Measurements from ENCODE around the gene PITRM1.

Gene PITRM1

DNA sequence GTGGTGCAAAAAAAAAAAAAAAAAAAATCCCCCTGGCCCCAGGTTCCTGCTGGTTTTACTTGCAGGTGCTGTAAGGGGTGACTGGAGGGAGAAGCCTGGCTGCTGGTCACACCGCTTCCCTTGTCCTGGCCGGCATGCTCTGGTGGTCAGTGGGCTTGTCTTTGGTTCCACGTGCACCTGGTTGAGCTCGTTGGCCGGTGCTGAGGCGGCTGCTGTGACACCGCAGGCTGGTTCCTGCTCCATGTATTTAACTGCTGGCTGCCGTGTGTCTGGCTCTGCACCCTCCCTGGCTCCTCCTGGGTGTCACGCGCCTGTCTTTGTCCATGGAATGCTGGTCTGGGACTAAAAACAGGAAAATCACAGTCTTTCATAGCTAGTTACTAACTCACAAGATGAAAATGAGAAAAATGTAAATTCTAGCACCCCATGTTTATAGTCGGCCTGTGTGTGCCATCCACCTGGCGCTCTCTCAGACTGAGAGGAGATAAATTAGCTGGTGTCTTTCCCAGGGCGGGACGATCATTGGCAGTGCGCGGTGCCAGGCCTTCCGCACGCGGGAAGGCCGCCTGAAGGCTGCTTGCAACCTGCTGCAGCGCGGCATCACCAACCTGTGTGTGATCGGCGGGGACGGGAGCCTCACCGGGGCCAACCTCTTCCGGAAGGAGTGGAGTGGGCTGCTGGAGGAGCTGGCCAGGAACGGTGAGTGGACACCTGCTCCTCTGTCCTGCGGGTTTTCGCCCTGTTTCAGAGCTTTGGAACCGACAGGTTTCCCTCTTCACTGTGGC lies 71.5 kb downstream of the PITRM1 start:
- no peak for DNase-seq (ENCODE audit: low spot score)

DNA sequence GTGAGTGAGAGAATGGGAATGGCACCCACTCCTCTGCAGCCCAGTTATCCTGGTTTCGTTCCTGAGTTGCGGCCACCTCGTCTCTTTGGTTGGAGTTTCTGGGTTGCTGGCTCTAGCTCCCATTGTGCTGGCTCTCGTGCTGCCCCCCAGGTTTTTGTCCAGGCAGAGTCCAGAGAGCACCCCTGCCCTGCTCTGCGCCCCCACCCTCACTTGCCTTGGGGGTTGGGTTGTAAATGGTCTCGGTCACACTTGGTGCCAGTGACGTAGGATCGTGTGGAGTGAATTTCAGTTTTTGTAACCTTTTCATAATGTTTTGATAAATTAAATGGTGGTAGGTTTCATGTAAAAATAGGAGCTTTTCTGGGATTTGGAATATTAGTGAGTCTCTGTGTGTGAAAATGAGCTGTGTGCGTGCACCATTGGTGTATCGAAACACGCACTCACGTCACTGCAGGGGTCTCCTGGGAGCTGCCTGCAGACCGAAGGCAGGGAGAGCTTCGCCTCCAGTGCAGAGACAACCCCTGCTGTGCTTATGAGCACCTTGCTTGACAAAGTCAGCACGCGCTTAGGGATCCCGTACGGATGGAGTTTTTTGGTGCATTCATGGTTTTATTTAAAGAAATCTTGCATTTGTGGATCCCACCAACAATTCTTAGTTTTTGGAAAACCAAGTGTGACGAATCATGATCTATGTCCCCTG lies 72.3 kb downstream of the PITRM1 start:
- no peak for DNase-seq (ENCODE audit: low spot score)

DNA sequence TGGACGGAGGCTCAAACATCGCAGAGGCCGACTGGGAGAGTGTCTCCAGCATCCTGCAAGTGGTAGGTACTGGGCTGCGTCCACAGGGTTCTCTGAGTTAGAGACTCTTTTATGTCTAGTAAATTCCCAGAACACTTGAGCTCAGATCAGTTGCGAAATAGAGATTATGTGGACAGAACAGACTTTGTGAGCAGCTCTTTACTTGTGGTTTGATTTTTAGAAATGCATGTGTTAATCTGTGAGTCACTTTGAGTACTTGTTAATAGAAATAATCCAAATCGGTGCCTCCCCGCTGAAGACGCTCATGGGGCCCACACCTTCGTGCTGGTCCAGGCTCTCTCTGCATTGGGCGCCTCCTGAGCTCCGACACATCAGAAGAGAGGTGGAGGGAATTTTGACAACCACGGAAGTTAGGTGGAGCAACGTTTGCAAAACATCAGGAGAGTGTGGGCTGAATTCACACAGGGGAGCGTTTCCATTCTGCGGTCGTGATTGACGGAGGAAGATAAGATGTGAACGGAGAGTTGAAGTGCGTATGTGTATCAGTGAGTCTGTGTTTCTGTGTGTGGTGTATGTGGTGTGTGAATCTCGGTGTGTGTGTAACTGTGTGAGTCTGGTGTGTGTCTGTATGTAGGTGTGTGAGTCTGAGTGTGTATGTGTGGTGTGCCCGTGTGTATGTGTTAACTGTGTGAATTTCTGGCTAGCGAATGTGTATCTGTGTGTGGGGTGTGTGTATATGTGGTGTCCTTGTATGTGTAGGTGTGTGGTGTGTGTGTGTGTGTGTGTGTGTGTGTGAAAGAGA lies 73.1 kb downstream of the PITRM1 start:
- DNase-seq (ENCODE audit: low spot score), result no peak

DNA sequence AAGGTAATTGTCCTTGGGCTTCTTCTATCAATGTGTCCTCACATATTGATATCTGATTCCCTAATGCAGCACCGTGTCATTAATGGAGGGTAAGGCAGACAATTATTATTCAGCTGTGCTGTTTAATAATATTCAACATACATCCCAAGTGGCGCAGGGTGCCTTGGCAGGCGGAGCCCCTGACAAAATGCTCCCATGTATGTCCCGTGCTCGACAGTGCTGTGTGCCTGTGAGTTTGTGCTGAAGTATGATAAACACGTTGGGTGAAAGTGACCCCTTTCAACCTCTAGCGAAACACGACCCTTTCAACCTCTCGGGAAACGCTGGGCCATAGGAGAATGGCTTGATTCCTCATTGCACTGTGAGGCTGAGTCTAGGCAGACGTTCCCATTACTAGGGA lies 73.9 kb downstream of the PITRM1 start:
- no peak for DNase-seq (ENCODE audit: low spot score)

DNA sequence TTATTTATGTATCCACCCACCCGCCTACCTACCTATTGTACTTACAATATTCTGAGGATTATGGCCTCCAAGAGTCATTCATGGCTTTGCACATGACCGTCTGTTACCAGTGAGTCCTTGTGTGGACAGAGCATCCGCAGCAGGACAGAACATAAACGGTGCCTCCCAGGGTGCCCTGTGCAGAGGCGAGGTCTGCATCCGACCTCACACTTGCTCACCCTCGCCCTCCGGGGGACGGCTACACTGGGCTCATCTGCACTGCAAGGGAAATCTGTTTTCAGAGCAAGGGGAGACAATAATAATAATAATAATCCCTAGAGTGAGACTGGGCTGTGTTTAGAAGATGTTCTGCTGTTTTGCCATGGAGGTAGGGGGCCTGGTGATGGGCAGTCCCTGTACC lies 75.4 kb downstream of the PITRM1 start:
- no peak for DNase-seq (ENCODE audit: low spot score)

DNA sequence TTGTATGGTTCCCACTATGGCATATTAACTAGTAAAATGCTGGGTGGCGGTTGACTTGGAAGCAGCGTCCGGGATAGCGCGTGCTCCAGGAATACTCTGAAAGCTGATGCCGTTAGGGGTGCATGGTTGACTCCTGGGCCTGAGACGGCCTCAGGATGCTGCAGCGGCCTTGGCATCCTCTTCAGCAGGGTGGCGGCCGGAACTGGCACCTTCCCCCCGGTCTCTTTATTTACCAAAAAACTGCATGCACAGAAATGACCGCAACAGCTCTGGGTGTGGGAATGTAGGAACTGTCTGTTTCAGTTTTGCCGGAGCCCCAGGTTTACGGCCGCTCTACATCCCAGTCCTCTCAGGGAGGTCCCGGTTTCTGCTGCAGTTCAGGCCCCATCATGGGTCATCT lies 76.4 kb downstream of the PITRM1 start:
- no peak for DNase-seq (ENCODE audit: low spot score)

DNA sequence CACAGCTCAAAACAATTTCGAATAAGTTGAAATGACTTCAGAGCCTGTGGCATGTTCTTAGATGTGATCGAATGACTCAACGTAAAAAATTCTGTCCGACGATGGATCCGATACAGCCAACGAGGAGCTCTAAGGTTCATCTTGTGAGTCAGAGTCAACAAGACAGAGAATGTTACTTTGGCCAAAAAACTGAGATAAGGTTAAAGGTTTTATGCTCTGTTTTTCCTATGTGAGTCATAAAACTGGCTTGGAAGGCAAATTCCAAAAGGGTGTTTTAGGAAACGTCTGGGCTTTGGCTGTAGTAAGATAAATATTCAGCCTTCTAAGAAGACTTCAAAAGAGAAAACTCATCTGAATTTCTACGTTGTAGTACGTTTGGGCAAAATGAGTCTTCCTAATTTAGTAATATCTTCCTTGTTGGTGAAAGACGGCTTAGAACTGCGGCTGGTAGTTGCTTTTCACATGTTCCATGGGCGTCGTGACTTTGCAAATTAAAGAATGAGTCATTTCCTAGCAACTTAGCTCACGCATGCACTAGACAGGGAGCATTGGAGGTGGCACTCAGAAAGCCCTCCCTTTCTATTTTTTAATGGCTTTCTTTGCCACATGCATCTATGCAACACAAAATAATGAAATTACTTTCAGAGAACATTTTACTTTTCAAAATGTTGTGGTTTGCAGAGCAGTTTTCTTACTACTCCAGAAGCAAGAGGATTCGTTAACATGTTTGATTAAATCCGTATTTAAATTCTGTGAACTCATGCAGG lies 77.0 kb downstream of the PITRM1 start:
- peak; percentile 92 for DNase-seq (ENCODE audit: low spot score)

DNA sequence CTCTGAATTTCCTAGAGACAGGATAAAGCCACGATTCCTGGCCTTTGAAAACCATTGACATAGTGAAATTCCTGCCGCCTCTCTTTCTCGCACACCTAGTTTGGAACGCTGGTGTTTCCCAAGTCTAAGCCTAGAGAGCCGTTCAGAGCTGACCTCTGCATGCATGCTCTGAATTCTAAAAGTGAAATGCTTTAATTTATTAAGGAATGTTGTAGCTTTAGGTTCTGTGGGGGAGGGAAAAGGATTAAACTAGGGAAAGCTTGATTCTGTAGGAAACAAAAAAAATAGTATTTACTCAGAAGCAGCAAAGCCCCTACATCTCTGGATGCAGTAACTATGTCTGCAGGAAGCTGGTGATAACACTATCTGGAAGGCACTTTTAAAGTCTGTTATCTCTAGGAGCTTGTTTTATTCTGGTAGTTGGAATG lies 78.0 kb downstream of the PITRM1 start:
- DNase-seq (ENCODE audit: low spot score), result peak; percentile 40

DNA sequence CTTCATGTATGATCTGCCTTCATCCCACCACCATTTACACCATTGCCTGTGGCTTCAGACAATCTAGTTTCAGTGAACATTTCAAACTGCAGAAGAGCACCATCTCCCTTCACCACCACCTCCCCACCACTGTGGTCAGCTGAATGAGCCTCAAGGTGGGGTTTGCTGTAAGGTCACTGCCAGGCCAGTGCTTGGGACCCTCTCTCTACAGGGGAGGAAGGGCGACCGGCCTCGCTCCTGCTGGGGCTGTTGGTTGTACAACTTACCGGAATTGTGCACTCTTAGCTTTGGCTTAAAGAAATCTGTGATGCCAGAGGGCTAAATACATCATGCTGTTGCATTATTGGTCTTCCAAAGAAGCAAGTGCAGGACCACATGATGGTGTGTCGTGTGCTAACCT lies 78.6 kb downstream of the PITRM1 start:
- DNase-seq (ENCODE audit: low spot score), result no peak

DNA sequence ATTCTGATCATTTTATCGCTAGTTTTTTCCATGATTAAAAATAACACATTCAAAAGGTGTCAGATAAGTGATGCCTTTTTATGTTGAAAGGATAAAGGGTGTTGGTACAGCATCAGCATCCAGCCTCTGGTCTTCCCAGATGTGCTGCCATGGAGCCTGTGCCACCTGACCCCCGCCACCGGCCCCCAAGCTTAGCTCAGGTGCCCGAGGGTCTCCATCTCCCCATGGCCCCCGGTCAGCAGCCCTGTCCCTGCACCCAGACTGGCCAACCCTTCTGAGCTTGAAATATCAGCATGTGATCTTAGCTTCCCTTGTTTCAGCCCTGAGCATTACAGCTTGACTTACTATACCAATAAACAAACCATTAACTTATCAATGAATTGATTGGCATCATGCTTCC lies 80.7 kb downstream of the PITRM1 start:
- no peak for DNase-seq (ENCODE audit: low spot score)

DNA sequence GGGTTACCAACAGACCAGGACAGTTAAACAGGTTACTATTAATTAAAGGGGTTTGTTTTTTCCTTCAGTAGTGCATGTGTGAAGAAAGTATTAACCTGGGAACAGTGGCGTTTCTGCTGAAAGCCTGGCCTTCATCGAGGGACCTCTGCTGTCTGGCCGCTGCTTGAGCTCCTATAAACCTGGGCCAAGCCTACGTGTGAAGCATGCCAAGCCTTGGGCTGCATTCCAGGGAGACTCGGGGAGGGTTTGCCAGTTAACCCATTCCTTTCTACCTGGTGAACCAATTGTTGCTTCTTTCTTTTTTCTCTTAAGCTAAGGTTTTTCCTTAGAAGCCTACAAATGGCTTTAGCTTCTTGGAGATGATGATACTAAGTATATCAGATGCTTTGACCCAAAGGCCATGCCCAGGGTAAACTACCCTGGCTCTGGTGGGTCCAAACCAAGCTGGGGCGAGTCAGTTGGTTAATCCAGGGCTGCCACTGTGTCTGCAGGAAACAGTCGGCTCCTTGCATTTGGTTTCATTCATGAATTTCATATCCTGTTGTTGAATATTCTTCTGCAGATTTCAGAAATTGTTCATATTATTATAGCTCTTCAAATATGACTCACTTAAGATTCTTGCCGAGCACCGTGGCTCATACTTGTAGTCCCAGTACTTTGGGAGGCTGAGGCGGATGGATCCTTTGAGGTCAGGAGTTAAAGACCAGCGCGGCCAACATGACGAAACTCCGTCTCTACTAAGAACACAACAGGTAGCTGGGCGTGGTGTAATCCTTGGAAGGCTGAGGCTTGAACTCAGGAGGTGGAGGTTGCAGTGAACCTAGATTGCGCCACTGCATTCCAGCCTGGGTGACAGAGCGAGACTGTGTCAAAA lies 81.4 kb downstream of the PITRM1 start:
- DNase-seq (ENCODE audit: low spot score), result no peak

DNA sequence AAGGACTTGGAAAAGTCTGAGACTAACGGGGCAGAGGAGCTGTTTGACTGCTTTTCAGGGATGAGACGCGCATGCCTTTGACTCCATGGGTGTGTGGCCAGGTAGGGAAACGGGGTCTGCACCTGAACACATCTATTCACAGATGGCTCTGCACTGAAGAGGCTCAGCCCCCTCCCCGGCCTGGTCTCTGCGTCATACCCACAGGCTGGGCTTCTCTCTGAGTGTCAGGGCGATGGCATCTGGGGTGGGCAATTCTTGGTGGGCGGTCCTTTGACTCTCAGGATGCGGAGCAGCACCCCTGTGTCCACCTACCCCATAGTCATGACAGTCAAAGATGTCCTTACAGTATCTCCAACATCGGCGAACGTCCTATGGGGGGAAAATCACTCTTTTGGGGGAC lies 82.2 kb downstream of the PITRM1 start:
- no peak for DNase-seq (ENCODE audit: low spot score)
